ENCODE results near the gene GNG4.

Gene GNG4

DNA sequence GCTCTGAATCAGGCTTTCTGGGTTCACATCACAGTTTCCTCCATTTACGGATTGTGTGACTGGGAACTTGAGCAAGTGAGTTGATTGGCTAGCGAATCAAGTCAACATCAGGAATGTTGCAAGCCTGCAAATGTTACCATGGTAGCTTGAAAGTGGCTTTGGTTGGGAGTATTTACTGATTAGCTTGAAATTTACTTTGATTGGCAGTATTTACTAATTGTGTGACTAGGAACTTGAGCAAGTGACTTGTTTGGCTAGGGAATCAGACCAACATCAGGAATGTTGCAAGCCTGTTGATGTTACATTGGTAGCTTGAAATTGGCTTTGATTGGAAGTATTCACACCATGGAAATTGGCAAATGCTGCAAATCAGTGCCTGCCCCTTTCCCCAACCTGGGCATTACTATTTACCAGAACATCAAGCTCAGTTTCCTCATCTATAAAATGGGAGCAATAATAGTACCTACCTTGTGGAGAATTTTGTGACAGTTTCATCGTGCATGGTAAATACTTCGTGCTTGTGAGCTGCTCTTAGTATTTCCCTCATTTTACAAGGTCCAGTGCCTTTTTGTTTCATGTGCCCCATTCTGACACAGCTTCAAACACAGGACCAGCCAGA is 122.3 kb downstream of the GNG4 start:
- peak; percentile 44 for DNase-seq (ENCODE audit: low read depth)

- DNase-seq (ENCODE audit: low read depth), result no peak
Measured at GRCh38 chr1:235525314-235525713, 124.3 kb downstream of the GNG4 start.

DNA sequence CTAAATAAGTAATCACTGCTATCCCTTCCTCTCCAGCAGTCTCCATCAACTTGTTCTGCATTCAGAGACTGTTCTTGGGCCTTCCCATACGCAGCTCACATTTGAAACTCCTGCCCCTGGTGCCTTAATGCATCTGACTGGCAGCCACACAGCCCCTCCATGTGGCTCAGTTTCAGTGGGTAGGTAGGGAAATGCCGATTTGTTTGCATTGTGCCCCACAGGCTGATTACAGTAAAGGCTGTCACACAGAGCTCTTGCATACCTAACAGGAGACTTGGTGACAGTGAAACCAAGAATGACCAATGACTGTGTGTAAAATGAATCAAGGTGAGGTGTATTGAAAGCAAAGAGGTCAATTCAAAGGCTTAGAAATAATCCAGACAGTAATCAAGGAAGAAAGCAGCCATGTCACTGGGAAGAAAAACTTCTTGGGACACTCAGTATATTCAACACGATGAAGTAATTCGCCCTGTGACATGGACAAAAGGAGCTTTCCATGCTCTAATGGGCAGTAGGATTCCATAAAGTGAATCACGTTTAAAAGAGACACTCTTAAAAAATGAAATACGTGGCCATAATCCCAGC is 132.6 kb downstream of the GNG4 start:
- DNase-seq (ENCODE audit: low read depth), result no peak

- DNase-seq (ENCODE audit: low read depth), result no peak
Measured at GRCh38 chr1:235515844-235516512, 133.6 kb downstream of the GNG4 start.

- peak; percentile 52 for DNase-seq (ENCODE audit: low read depth)
Measured at GRCh38 chr1:235513495-235514366, 135.9 kb downstream of the GNG4 start.

- DNase-seq (ENCODE audit: low read depth), result no peak
Measured at GRCh38 chr1:235511470-235512240, 137.9 kb downstream of the GNG4 start.

- no peak for DNase-seq (ENCODE audit: low read depth)
Measured at GRCh38 chr1:235510823-235511222, 138.8 kb downstream of the GNG4 start.

DNA sequence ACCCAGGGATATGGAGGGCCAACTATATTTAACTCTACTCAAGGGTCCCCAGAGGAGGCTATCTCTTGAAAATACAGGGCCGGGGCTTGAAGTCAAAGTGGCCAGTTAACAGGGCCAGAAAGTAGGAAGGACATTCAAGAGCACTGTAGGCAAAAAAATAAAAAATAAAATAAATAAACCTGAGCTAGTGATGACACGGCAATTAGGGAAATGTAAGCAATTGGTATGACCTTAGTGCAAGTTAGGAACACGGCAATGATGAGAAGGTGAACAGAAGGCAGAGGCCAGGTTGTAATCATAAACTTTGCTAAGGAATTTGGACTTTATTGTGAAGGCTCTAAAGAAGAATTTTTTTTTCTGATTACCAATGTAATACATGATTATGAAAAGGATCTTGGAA is 142.0 kb downstream of the GNG4 start:
- DNase-seq (ENCODE audit: low read depth), result no peak

DNA sequence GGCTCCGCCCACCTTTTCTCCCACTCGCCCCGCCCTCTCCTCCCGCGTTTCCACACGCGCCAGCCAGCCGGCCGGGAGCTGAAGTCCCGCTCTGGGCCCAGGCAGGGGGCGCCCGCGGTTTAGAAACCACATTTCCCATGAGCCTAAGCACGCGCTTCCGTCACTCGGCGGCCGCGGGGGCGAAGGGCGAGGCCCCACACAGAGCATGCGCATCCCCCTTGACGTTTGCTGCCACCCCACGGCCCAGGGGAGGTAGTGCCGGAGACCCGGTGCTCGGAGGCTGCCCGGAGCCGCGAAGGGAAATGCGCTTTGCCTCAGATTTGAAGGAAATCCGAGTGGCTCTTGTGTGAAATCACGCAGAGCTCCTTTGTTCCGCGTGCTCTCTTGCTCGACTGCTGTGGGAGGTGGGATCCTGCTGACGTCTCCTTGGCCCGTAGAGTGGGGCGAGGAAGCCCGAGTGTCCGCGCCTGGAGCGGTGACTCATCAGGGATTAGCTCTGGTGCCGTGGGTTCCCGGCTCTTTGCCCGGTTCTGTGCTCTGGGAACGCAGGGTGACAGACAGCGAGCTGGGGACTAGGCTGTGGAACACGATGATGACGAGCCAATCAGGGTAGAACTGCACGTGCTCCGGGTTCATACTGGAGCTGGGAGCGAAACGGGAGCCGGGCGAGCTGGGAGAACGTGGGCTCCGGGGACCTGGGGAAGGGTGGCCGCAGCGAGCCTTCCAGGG is 144.9 kb downstream of the GNG4 start:
- peak; percentile 99 for DNase-seq (ENCODE audit: low read depth)

- no peak for DNase-seq (ENCODE audit: low read depth)
Measured at GRCh38 chr1:235504122-235504493, 145.5 kb downstream of the GNG4 start, which contains the start of gene B3GALNT2. TSS of gene B3GALNT2 (minus strand) at chr1:235504452. CDS start at chr1:235504252, 200 bp downstream.

- DNase-seq (ENCODE audit: low read depth), result peak; percentile 49
Measured at GRCh38 chr1:235503403-235504121, 146.0 kb downstream of the GNG4 start.

- DNase-seq (ENCODE audit: low read depth), result peak; percentile 32
Measured at GRCh38 chr1:235502601-235503402, 146.8 kb downstream of the GNG4 start.

DNA sequence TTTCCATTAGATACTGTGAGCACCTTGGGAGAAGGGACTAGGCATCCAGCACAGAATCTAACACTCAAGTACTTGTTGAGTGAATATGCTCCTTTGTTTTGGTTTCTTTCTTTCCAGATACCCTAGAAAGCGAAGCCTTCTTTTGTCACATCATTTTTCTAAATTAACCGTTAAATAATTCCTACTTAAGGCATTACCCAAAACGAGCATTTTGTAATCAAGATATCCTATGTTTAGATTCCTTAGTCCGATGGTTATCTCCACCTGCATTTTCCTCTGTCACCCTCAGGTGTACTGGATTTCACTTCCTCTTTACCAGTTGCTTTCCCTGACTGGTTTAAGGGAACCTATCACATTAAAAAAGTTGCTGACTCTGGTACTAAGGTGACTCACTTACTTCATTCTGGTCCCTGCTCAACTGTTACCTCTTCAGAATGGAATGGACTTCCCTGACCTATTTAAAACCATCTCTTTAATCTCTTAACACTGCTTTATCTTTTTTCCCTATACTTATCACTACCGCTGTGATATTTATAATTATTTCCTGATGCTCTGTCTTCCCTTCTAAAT is 148.5 kb downstream of the GNG4 start:
- no peak for DNase-seq (ENCODE audit: low read depth)
